ENCODE data around the gene ADAMTS17.

Gene ADAMTS17

GRCh38 chr15:100277087-100277855 lies 64.5 kb downstream of the ADAMTS17 start:
- no peak for DNase-seq

DNA sequence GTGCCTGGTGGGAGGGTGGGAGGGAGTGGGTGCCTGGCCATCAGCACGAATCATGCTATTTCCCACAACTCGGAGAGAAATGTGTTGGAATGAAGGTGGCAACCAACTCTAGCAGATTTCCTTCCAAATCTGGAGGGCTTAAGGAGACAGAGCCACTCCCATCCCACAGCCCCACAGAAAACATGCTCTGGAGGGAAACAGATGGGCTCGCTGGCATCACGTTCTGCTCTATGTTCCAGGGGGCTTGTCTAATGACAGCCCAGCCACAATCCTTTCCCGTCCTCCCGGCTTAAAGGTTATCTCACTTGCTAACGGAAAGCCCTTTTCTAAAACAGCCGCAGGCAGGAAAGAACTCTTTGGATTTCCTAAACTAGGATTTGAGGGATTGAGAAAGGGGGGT lies 65.3 kb downstream of the ADAMTS17 start:
- DNase-seq = no peak

- no peak for DNase-seq
Measured at GRCh38 chr15:100275641-100276040, 66.1 kb downstream of the ADAMTS17 start.

DNA sequence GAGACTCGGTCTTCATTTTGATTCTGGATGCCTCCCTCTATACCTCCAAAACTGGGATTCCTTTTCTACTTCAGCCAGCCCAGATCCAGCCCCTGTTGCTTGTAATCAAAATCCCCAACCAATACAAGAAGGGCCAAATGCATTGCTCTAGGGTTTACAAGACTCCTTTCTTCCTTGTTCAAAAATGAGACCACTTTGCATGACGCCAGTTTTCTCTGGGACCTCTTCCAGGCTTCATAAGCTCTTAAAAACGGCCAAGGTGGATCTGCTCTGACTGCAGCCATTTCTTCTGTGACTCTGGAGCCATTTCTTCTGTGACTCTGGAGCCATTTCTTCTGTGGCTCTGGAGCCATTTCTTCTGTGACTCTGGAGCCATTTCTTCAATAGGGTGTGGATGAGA lies 71.9 kb downstream of the ADAMTS17 start:
- no peak for DNase-seq

- DNase-seq = no peak
Measured at GRCh38 chr15:100266166-100266565, 75.6 kb downstream of the ADAMTS17 start.

GRCh38 chr15:100265641-100266035 lies 76.1 kb downstream of the ADAMTS17 start:
- DNase-seq = no peak

DNA sequence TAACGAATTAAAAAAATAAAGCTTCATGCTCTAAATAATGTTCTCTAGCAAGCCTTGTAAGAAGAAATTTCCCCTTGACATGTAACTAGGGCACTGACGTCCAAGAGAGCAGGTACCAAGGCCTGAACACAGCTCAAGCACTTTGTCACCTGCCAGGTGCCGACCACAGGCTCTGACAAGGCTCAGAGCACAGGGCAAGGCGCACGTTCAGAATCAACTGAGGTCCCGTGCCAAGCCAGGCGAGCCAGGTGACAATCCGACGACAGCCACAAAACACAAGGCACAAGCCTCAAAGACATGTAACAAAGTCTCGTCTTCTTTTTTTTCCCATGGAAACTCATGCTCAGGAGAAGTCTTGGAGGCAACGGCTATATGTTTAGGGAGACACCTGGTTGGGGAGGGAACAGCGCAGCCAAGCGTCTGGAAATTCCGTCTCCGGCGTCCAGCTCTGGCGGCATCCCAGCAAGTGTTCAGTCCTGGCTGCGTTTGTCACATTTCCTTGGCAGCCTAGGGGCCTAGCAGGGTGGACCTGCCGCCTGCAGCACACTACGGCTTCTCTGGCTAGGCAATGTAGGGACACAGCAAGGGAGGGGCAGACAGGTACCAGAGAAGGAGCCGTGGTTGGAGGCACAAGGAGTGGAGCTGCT lies 76.7 kb downstream of the ADAMTS17 start:
- no peak for DNase-seq

- DNase-seq = no peak
Measured at GRCh38 chr15:100263721-100264455, 77.9 kb downstream of the ADAMTS17 start.

DNA sequence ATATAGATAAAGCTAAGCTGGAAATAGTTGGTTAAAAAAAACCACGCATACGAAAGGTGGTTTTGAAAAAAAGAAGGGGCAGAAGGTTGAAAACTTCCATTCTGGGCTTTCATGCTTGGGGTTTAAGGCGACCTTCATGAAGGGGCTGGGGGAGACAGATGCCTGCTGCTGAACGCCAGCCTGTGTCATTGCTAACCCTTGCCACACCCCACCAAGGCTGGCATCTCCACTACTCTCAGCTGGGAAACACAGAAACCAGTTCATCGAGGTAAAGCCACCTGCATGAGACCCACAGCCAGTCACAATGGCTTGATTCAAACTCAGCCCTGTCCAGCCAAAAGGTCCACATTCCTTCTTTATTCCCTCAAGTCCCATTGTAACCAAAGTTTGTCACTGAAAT lies 78.7 kb downstream of the ADAMTS17 start:
- no peak for DNase-seq

DNA sequence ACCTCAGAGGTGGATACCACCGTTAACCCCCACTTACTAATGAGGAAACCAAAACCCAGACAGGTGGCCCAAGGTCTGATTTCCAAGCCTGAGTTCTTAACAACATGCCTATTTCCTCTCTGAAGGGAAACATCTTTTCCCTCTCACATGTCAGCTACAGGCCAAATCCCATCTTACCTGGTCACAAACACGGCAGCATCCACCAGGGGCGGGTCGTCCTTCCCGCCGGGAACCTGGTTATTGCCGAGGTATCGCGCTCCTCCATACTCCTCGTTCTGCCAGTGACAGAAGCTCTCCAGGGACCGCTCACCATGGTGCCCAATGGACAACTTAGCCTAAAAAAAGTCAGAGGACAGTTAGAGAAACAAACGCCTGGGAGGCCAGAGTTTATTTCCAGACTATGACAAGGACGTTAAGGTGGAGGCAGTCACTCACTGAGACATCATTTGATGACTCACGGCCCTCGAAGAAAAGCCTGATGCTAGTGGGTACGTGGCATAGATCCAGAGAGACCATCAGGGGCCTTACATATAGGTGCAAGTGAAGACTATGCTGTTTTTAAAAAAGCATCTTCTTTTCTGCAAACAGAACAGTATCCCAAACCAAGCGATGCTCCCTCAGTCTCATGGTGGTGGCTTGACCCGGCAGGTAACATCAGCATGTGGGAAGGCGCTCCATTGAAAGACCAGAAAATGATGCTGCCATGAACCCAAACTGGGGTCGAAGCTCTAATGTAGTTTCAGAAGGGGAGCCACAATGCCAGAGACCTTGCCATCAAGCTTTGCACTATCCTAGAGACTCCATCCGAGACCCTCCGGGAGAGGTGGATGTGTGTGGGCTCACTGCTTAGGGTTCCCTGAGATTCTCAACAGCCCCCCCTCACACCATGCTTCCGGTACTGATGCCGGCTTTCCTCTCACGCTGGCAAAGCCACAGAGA lies 80.2 kb downstream of the ADAMTS17 start:
- DNase-seq = no peak

GRCh38 chr15:100259266-100259665 lies 82.5 kb downstream of the ADAMTS17 start:
- DNase-seq = no peak

- DNase-seq = no peak
Measured at GRCh38 chr15:100256970-100257650, 84.7 kb downstream of the ADAMTS17 start.

DNA sequence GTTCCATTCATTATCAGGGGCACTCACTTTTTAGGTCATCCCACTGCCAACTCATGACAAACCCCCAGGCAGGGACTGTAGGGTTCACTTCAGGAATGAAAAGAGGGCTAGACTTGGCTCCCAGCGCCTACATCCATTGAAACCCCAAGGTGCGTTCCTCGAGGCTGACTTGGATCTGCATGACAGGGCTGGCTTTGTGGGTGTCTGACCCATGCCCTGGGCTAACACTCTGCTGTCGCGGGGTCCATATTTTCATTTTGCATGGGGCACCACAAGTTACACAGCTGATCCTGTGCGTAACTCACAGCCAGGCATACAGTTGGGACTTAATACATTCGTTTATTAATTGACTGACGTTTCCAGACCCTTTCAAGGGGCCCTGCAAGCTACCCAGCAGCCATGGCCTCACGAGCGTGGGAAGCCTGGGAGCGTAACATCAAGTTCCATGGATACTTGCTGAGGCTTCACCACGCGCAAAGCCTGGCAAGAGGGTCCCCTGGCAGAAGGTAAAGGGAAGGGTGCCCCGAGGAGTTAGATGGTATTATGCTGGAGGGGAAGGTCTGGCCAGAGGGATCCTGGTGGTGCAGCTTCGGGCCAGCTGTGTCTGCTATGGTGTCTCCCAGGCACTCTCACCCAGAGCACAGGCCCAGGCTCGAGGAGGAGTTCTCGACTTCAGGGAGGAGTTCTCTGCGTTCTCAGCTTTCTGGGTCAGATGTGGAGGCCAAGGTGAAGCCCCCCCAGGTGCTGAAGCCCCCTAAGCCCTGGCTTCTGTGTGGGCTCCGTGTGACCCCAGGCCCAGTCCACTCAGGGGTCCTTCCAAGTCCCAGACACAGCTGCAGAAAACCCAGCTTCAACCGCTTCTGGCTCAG lies 85.4 kb downstream of the ADAMTS17 start:
- no peak for DNase-seq

GRCh38 chr15:100255644-100256043 lies 86.1 kb downstream of the ADAMTS17 start:
- DNase-seq = no peak

DNA sequence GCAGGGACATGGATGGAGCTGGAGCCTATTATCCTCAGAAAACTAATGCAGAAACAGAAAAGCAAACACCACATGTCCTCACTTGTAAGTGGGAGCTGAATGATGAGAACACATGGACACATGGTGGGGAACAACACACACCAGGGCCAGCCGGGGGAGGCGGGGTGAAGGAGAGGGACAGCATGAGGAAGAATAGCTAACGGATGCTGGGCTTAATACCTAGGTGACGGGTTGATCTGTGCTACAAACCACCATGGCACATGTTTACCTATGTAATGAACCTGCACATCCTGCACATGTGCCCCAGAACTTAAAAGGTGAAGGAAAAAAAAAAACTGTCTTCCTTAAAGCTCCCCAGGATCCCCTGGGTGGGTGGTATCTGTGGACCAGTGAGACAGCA lies 87.1 kb downstream of the ADAMTS17 start:
- no peak for DNase-seq

GRCh38 chr15:100254285-100254684 lies 87.5 kb downstream of the ADAMTS17 start:
- no peak for DNase-seq

DNA sequence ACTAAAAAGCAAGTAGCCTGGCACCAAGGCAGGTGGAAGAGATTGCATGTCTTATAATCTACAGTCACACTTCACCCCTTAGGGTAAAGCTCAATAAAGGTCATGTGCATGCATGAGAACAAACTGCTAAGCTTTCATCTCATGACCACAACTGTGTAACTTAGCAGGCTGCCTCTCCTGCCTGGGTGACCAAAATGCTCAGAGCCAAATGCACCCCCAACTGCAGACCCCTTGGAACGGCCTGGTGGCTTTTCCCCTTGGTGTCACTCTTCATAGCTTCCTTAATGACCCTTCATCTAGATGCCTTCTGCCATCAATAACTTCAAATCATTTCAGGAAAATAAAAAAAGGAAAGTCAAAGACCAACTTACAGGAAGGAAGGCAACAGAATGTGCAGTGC lies 88.1 kb downstream of the ADAMTS17 start:
- DNase-seq = no peak

- DNase-seq = no peak
Measured at GRCh38 chr15:100252779-100253417, 88.9 kb downstream of the ADAMTS17 start.

GRCh38 chr15:100252359-100252758 lies 89.4 kb downstream of the ADAMTS17 start:
- no peak for DNase-seq

DNA sequence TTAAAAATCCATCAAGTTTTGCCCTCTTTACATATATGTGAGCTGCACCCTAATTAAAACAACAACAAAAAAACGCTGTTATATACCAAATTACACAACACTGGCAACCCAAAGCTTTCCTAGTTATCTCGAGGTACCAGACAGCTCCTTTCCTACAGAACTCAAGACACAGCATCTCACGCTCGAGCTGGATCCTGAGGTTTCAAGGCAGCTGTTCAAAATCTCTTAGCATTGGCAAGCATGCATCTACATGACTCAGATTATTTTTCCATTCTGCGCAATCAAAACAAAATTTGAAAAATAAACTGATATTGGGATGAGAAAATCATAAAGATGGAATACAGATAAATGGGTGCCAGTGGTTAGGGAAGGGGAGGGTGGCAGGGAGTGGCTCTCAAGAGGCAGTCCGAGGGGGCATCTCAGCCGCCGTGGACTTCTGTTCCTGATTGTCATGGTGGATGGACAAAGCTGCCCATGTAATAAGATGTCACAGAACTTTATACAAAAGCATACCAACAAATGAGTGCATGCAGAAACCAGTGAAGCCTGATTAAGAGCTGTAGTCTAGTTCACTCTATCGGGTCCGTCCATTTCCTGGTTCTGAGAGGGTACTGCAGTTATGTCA lies 91.5 kb downstream of the ADAMTS17 start:
- DNase-seq = no peak
